Hippocampal formation (tissue), 2 donors: ENCODE results near the gene PRKD1.

Experiments used
- DNase-seq, 2 donors: peaks; one replicate each; lab custom pipeline; 2025; lab: John Stamatoyannopoulos, UW

The PRKD1 gene

GRCh38 chr14:29927376-29928116 is at the start of gene PRKD1:
Gene PRKD1, minus strand, starts transcription at chr14:29927847.
- DNase-seq = peak; percentile 67 to 73

GRCh38 chr14:29971101-29971500 is 43.5 kb upstream of the PRKD1 start:
- DNase-seq = no peak

- no peak for DNase-seq
Observed at GRCh38 chr14:29955087-29955486, 27.4 kb upstream of the PRKD1 start.

- no peak for DNase-seq
Observed at GRCh38 chr14:29953501-29953900, 25.9 kb upstream of the PRKD1 start.

GRCh38 chr14:29944091-29944490 is 16.4 kb upstream of the PRKD1 start:
- DNase-seq = no peak

- DNase-seq = no peak
Observed at GRCh38 chr14:29941401-29941800, 13.8 kb upstream of the PRKD1 start.

GRCh38 chr14:29940482-29940881 is 12.8 kb upstream of the PRKD1 start:
- no peak for DNase-seq

GRCh38 chr14:29937116-29937515 is 9.5 kb upstream of the PRKD1 start:
- DNase-seq = no peak

- no peak for DNase-seq
Observed at GRCh38 chr14:29930283-29930682, 2.6 kb upstream of the PRKD1 start.

- DNase-seq = no peak
Observed at GRCh38 chr14:29928117-29928640, 532 bp upstream of the PRKD1 start.

GRCh38 chr14:29926701-29927375 is 809 bp downstream of the PRKD1 start:
- peak; percentile 52 to 57 for DNase-seq

- DNase-seq = no peak
Observed at GRCh38 chr14:29926228-29926627, 1.4 kb downstream of the PRKD1 start.

GRCh38 chr14:29925736-29926135 is 1.9 kb downstream of the PRKD1 start:
- no peak for DNase-seq

GRCh38 chr14:29925101-29925722 is 2.4 kb downstream of the PRKD1 start:
- DNase-seq = no peak

- no peak for DNase-seq
Observed at GRCh38 chr14:29919845-29920244, 7.8 kb downstream of the PRKD1 start.

GRCh38 chr14:29918981-29919380 is 8.7 kb downstream of the PRKD1 start:
- DNase-seq = no peak

GRCh38 chr14:29913566-29913965 is 14.1 kb downstream of the PRKD1 start:
- DNase-seq = no peak

- no peak for DNase-seq
Observed at GRCh38 chr14:29911810-29912209, 15.8 kb downstream of the PRKD1 start.

GRCh38 chr14:29908652-29909577 is 18.7 kb downstream of the PRKD1 start:
- no peak for DNase-seq

- DNase-seq = no peak
Observed at GRCh38 chr14:29906256-29906870, 21.3 kb downstream of the PRKD1 start.

- DNase-seq = no peak
Observed at GRCh38 chr14:29905543-29905942, 22.1 kb downstream of the PRKD1 start.
